Gastroesophageal sphincter (tissue), 4 donors: Measurements from ENCODE around the gene LYRM4. TPM values are rescaled to one million over a fixed set of nuclear protein-coding genes. Genes with fewer than 3 reads are reported as not detected.

Experiments used
- ATAC-seq: fragments of 150-250 bp; one replicate; pipeline ENCODE4 v1.9.1; 2016; ENCODE audit warnings: mild to moderate bottlenecking, moderate library complexity
- H3K27ac ChIP-seq, 4 donors: fragments of 200-600 bp; sonication (generic) in 3 of 4; 1 replicate in 3 of 4; 2 replicates in 1 of 4; pipeline ENCODE4 v1.5.1; 2016 to 2019
- H3K27me3 ChIP-seq: fragments of 200-600 bp; sonication (generic); one replicate; pipeline ENCODE4 v1.5.1; 2019
- H3K36me3 ChIP-seq, 2 donors: fragments of 200-600 bp; sonication (generic); one replicate each; pipeline ENCODE4 v1.5.1; 2019; ENCODE audit warnings: control low read depth in 1 of 2
- H3K4me1 ChIP-seq, 3 donors: fragments of 200-600 bp; sonication (generic); 1 replicate in 2 of 3; 2 replicates in 1 of 3; pipeline ENCODE4 v1.5.1; 2016 to 2019; ENCODE audit warnings: control low read depth in 2 of 3
- H3K4me3 ChIP-seq, 2 donors: fragments of 200-600 bp; sonication (generic); one replicate each; pipeline ENCODE4 v1.5.1; 2019; ENCODE audit warnings: mild to moderate bottlenecking in 1 of 2, moderate library complexity in 1 of 2
- H3K9me3 ChIP-seq, 3 donors: fragments of 200-600 bp; sonication (generic); one replicate each; pipeline ENCODE4 v1.5.1; 2017 to 2019; ENCODE audit warnings: control low read depth in 2 of 3
- EP300 ChIP-seq: sonication (generic); formaldehyde crosslinking; IDR thresholded peaks from one replicate; pipeline ENCODE4 v1.6.1; 2017; ENCODE audit warnings: antibody characterized with exemption, mild to moderate bottlenecking
- POLR2A ChIP-seq, 2 donors: fragments of 450-650 bp; IDR thresholded peaks; one replicate each; pipeline ENCODE4 v1.6.1; 2017; ENCODE audit warnings: antibody characterized with exemption in 2 of 2, mild to moderate bottlenecking in 2 of 2, moderate library complexity in 1 of 2
- POLR2AphosphoS5 ChIP-seq: sonication (generic); formaldehyde crosslinking; IDR thresholded peaks from one replicate; pipeline ENCODE4 v1.6.1; 2017; ENCODE audit warnings: antibody characterized with exemption
- WGBS, 2 donors: methylation state at CpG; one replicate each; pipeline ENCODE4 v1.1.5; 2018; ENCODE audit warnings: low coverage in 1 of 2; 5-methylcytosine and 5-hydroxymethylcytosine counted together
- total RNA-seq, 4 donors: library from RNA; depleted of rRNA; stranded (reverse); fragments of >200 nt; gene quantifications; one replicate each; pipeline ENCODE4 v1.1.0, GENCODE V29; 2016
- TF ChIP-seq, protein P1 (sequence below), 4 experiments: fragments of 200-600 bp in 2 of 4; fragments of 450-650 bp in 2 of 4; sonication (generic) in 1 of 4; IDR thresholded peaks; one replicate each; pipeline ENCODE4 v1.5.1; 2017 to 2019; ENCODE audit warnings: antibody characterized with exemption in 4 of 4, mild to moderate bottlenecking in 2 of 4, moderate library complexity in 2 of 4

LYRM4 gene
- total RNA-seq, 4 donors from 2014 or later: 16.4 to 27.9 (median 20.5) TPM

DNA sequence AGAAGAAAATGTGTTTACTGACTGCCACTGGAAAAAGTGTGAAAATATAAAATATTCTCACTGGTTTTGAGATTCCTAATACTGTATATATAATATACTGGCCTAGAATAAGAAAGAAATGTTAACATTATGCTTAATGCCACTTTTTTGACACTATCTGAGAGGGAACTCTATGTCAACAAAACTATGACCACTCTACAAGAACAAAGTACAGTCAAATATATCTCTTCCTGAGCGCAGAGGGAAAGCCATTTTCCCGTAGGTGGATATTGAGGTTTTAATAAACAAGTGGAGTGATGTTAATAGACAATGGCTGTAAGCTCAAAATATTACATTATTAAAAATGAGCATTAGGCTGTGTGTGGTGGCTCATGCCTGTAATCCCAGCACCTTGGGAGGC is 24.9 kb downstream of the LYRM4 start:
- Histone ChIP-seq H3K4me3 (no peak overlapping the region), H3K4me1 (peaks cover 0 to 6% (median 0%) of the 10 kb centered on the region in 3 donors), H3K27ac (no peak overlapping the region), H3K9me3 (no peaks in the 10 kb centered on the region), H3K27me3 (no peaks in the 10 kb centered on the region), H3K36me3 (peaks cover 0 to 30% of the 10 kb centered on the region in 2 donors)
- TF ChIP-seq, protein P1, sequence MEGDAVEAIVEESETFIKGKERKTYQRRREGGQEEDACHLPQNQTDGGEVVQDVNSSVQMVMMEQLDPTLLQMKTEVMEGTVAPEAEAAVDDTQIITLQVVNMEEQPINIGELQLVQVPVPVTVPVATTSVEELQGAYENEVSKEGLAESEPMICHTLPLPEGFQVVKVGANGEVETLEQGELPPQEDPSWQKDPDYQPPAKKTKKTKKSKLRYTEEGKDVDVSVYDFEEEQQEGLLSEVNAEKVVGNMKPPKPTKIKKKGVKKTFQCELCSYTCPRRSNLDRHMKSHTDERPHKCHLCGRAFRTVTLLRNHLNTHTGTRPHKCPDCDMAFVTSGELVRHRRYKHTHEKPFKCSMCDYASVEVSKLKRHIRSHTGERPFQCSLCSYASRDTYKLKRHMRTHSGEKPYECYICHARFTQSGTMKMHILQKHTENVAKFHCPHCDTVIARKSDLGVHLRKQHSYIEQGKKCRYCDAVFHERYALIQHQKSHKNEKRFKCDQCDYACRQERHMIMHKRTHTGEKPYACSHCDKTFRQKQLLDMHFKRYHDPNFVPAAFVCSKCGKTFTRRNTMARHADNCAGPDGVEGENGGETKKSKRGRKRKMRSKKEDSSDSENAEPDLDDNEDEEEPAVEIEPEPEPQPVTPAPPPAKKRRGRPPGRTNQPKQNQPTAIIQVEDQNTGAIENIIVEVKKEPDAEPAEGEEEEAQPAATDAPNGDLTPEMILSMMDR (IDR thresholded peaks at IDR 0.05): no peak
- TF ChIP-seq POLR2A (IDR thresholded peaks at IDR 0.05) (no peak), POLR2AphosphoS5 (no peak), EP300 (no peak)
- ATAC-seq: no peak
- 88 to 93% methylated on average over 2 of the region's 2 CpGs for WGBS, 2 donors

DNA sequence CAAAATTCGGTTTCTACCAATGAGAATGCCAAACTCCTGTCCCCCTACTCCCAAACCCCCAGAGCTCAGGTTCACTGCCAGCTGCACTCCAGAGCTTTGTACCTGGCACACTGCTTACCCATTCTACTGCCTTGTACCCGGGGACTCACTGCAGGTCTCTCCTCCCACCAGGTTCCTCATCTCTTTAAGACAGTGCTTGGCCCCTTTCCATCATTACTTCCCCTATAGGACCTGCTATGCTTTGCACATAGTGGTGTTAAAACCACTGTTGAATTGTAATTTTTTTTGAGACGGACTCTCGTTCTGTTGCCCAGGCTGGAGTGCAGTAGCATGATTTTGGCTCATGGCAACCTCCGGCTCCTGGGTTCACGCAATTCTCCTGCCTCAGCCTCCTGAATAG is 25.9 kb downstream of the LYRM4 start:
- 82 to 93% methylated on average over 4 to 6 of the region's 6 CpGs for WGBS, 2 donors
- H3K36me3 ChIP-seq: peaks cover 0 to 23% of the 10 kb centered on the region in 2 donors
- ATAC-seq: no peak
- H3K27me3 ChIP-seq: no peaks in the 10 kb centered on the region
- TF ChIP-seq EP300 (no peak), POLR2AphosphoS5 (no peak), POLR2A (IDR thresholded peaks at IDR 0.05) (no peak)
- TF ChIP-seq, protein P1 (IDR thresholded peaks at IDR 0.05): no peak
- peaks cover 0 to 6% (median 0%) of the 10 kb centered on the region in 3 donors for H3K4me1 ChIP-seq
- no peak overlapping the region for H3K27ac ChIP-seq
- no peaks in the 10 kb centered on the region for H3K9me3 ChIP-seq
- no peak overlapping the region for H3K4me3 ChIP-seq

DNA sequence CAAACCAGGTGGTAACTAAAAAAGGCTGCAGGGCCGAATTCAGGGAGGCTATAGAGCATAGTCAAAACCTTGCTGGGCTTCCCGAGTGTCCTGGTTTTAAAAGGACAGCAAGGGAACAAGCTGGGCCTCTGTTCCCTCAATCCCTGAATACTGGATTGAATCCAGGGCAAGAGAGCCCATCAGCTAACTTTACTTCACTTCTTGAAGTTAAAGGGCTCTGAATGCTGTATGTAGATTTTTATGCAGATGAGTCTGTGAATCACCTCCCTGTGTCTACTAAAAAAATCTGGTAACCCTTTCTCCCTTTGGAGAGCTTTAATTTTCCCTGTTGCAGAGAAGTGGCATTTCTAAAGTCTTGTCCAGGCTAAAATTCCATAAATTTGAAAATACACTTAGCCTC is 29.5 kb downstream of the LYRM4 start:
- no peaks in the 10 kb centered on the region for H3K27me3 ChIP-seq
- no peak for ATAC-seq
- no peak overlapping the region for H3K4me3 ChIP-seq
- H3K36me3 ChIP-seq: peaks cover 0 to 12% of the 10 kb centered on the region in 2 donors
- TF ChIP-seq, protein P1 (IDR thresholded peaks at IDR 0.05): no peak
- TF ChIP-seq POLR2A (IDR thresholded peaks at IDR 0.05) (no peak), POLR2AphosphoS5 (no peak), EP300 (no peak)
- H3K9me3 ChIP-seq: no peaks in the 10 kb centered on the region
- H3K27ac ChIP-seq: no peak overlapping the region
- peaks cover 0 to 6% (median 0%) of the 10 kb centered on the region in 3 donors for H3K4me1 ChIP-seq
- WGBS, 2 donors: 90 to 93% methylated on average over 2 of the region's 2 CpGs

DNA sequence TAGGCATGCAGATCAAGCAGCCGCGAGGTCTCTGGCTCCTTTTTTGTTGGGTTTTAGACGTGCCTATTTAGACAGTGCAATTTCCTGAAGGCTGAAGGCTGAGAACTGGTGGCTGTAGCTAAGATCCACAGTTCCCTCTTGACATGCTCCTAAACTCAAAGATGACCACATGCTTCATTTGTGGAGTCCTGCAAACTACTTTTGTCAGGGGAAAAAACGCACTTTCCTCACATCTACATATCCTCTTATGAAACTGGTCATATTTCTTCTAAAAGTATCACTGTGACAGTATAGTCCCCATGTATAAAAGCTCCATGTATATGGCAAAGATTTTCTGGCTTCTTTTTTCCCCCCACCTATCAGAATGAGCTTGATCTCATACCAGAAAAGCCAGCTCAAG is 30.7 kb downstream of the LYRM4 start:
- H3K4me3 ChIP-seq: no peak overlapping the region
- no peak for ATAC-seq
- peaks cover 0 to 5% of the 10 kb centered on the region in 2 donors for H3K36me3 ChIP-seq
- WGBS, 2 donors: 41% methylated on average over 4 of the region's 4 CpGs
- no peaks in the 10 kb centered on the region for H3K9me3 ChIP-seq
- TF ChIP-seq, protein P1 (IDR thresholded peaks at IDR 0.05): no peak
- TF ChIP-seq POLR2AphosphoS5 (no peak), EP300 (no peak), POLR2A (IDR thresholded peaks at IDR 0.05) (no peak)
- H3K4me1 ChIP-seq: peaks cover 0 to 6% (median 0%) of the 10 kb centered on the region in 3 donors
- H3K27ac ChIP-seq: no peak overlapping the region
- H3K27me3 ChIP-seq: no peaks in the 10 kb centered on the region

DNA sequence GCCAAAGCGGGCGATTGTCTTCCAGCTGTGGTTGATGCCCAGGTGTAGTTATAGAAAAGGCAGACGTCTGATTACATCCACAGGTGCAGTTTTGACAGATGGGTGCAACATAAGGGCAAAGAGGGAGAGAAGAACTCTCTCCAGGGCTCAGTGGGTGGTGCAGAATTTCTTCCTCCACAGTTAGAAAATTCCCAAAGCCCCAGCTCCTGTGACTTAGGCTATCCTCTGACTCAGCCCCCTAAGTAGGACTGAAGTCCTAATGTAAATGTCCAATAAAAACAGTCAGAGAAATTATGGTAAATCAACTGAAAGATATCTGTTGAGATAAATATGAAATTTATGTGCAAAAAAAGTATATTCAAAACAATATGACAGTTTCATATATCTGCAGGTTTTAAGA is 31.4 kb downstream of the LYRM4 start:
- WGBS, 2 donors: 90 to 96% methylated on average over 2 to 3 of the region's 3 CpGs
- Histone ChIP-seq H3K9me3 (no peaks in the 10 kb centered on the region), H3K27ac (no peak overlapping the region), H3K4me1 (peaks cover 0 to 6% (median 0%) of the 10 kb centered on the region in 3 donors), H3K36me3 (no peaks in the 10 kb centered on the region), H3K4me3 (no peak overlapping the region), H3K27me3 (no peaks in the 10 kb centered on the region)
- no peak for ATAC-seq
- TF ChIP-seq, protein P1 (IDR thresholded peaks at IDR 0.05): no peak
- no peak for TF ChIP-seq POLR2A (IDR thresholded peaks at IDR 0.05)
- no peak for TF ChIP-seq POLR2AphosphoS5
- TF ChIP-seq EP300: no peak
